Keratinocyte (primary cell): ENCODE results near the gene CUTA.

Experiments used
- CTCF ChIP-seq, 3 experiments: IDR thresholded peaks in 1 of 3; conservative IDR thresholded peaks in 1 of 3; optimal IDR thresholded peaks in 1 of 3; 2 replicates in 2 of 3; 3 replicates in 1 of 3; pipeline versions ENCODE3 to v1.5.1; 2011; ENCODE audit warnings: low read length in 3 of 3, mild to moderate bottlenecking in 3 of 3, moderate library complexity in 2 of 3, control low read depth in 1 of 3, inconsistent platforms in 1 of 3; ENCODE audit not compliant: insufficient read depth in 2 of 3; ENCODE audit errors: extremely low read depth in 1 of 3
- EZH2 ChIP-seq: IDR thresholded peaks from one replicate; pipeline ENCODE4 v1.6.1; 2012; ENCODE audit warnings: inconsistent platforms, mild to moderate bottlenecking, low read length, moderate library complexity

DNA sequence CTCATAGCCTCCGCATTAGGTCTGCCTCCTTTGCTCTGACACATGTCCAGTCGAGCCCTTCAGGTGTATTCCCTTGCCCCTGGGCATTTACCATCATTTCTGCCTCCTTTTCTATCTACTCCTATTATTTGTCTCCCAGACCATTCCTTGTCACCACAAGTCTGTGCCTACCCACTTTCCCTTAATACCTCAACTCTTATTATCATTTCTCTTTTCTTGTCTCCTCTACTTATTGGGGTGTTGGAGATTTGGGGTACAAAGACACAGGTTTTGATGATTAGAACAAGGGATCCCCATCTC, 3.4 kb upstream of the CUTA start:
- TF ChIP-seq CTCF (optimal IDR thresholded peaks at IDR 0.05 in 1 of 3, IDR thresholded peaks at IDR 0.05 in 1 of 3, conservative IDR thresholded peaks at IDR 0.05 in 1 of 3; ENCODE audit: extremely low read depth in 1 of 3, insufficient read depth in 2 of 3, low read length in 3 of 3) = no peak
- TF ChIP-seq EZH2 = no peak
